GM10266 (cell line): ENCODE measurements around the gene VPS25.
"Not testable (repeated sequence)": the region's sequence is repeated elsewhere in the genome, so short reads cannot be mapped to it uniquely, and the experiment has no call there.

ENCODE experiments used
- DNase-seq: peaks from one replicate; pipeline ENCODE4 v3.0.0; 2012; ENCODE audit errors: extremely low spot score
- CTCF ChIP-seq: IDR thresholded peaks from 2 replicates; pipeline ENCODE4 v1.5.1; 2012; ENCODE audit warnings: mild to moderate bottlenecking, low read depth; ENCODE audit not compliant: control insufficient read depth, insufficient read depth; ENCODE audit errors: missing control alignments

The VPS25 gene

GRCh38 chr17:42773290-42774035, at the start of gene VPS25:
Gene VPS25, plus strand, starts transcription at chr17:42773449. Its CDS starts 27 bp downstream, at chr17:42773476.
- peak; percentile 11 for TF ChIP-seq CTCF
- peak; percentile 89 for DNase-seq

GRCh38 chr17:42723636-42724035, 49.6 kb upstream of the VPS25 start:
- no peak for DNase-seq

GRCh38 chr17:42725143-42725542, 48.1 kb upstream of the VPS25 start:
- DNase-seq: no peak
- no peak for TF ChIP-seq CTCF

More at GRCh38 chr17:42723636-42724035, 49.6 kb upstream of the VPS25 start:
- TF ChIP-seq CTCF: no peak

GRCh38 chr17:42740699-42741098, 32.5 kb upstream of the VPS25 start:
- TF ChIP-seq CTCF: no peak
- no peak for DNase-seq

GRCh38 chr17:42742916-42743315, 30.3 kb upstream of the VPS25 start:
- DNase-seq: not testable (repeated sequence)

- DNase-seq: no peak
- TF ChIP-seq CTCF: no peak
These were observed 29.5 kb upstream of the VPS25 start for GRCh38 chr17:42743595-42744282.

- no peak for TF ChIP-seq CTCF
- peak; percentile 70 for DNase-seq
These were observed 28.9 kb upstream of the VPS25 start for GRCh38 chr17:42744283-42744805.
